ENCODE results near the gene ZNF689. TPM values are rescaled to one million over a fixed set of nuclear protein-coding genes. Genes with fewer than 3 reads are reported as not detected.

Gene ZNF689
- total and polyA plus RNA-seq, 2 of the 13 experiments (the other 11 are each of a cell fraction or from before 2014, with no cell fraction given) = 9.7 to 19.5 TPM

DNA sequence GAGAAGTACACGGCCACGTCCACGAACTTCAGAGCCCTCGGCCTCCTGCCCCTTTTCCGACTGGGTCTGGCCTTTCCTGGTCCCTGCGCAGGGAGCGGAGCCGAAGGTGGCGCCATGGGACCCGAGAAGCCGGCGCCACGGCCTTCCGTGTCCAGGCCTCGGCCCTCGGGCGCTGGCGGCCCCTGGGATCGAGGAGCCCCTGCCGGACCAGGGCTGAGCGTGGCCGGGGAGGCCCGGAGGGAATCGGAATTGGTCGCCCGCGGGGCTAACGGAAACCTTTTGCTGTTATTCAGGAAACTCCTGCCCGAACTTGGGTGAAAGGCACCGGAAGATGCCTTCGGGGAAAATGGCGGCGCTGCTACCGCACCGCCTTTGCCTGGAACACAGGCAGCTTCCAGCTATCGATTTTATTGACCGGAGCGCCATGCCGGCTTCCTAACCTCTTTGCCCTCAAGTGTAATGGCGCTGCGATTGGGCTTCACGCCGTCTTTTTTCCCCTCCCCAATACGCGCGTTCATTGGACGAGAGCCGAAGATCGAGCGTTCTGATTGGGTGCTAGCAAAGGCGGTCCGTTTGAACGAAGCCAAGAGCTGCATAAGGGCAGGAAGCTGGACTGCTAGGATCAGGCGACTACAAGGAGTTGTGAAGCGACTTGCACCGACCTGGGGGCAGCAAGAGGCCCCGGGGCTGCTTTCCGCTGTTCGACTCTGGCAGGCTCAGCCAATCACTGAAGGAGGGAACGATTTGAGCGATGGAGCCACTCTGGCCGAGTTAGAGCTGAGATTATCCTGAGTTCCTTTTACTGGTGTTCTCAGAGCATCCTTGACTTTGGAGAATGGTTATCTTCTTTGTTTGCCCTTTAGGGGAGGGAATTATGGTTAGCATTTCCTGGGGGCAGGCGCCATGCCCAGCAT is at the start of gene ZNF689 (continued):
- TF ChIP-seq SKIL (CRISPR knock-in tag; IDR thresholded peaks at IDR 0.05; ENCODE audit: borderline replicate concordance) (no peak; the same call in 1 of the 2 replicates), DNMT1 (CRISPR knock-in tag; IDR thresholded peaks at IDR 0.05) (0 out of 2 replicates have a peak, but pooled peaks have one; percentile 23), ZMAT5 (CRISPR knock-in tag; IDR thresholded peaks at IDR 0.05; ENCODE audit: borderline replicate concordance, low read depth) (no peak), ZNF33B (CRISPR knock-in tag; IDR thresholded peaks at IDR 0.05) (peak; percentile 96), ZSCAN31 (CRISPR knock-in tag; IDR thresholded peaks at IDR 0.05; ENCODE audit: low read depth) (peak; percentile 79), ZZZ3 (CRISPR knock-in tag; IDR thresholded peaks at IDR 0.05; ENCODE audit: borderline replicate concordance) (0 out of 2 replicates have a peak, but pooled peaks have one; percentile 86), SP140L (CRISPR knock-in tag; IDR thresholded peaks at IDR 0.05; ENCODE audit: borderline replicate concordance) (peak; percentile 82; the same call in 1 of the 2 replicates), JUNB (CRISPR knock-in tag; IDR thresholded peaks at IDR 0.05; ENCODE audit: borderline replicate concordance) (no peak), NONO (IDR thresholded peaks at IDR 0.05) (no peak), NONO (CRISPR knock-in tag; conservative IDR thresholded peaks at IDR 0.05) (peak; percentile 94), CBX2 (IDR thresholded peaks at IDR 0.05; ENCODE audit: low read depth, low read length) (no peak), CBX2 (CRISPR knock-in tag; IDR thresholded peaks at IDR 0.05; ENCODE audit: low read depth) (no peak; the same call in 1 of the 2 replicates), TSC22D2 (CRISPR knock-in tag; IDR thresholded peaks at IDR 0.05; ENCODE audit: borderline replicate concordance) (peak; percentile 90; the same call in 1 of the 2 replicates), ZUFSP (CRISPR knock-in tag; IDR thresholded peaks at IDR 0.05; ENCODE audit: borderline replicate concordance) (no peak), SETDB1 (CRISPR knock-in tag; IDR thresholded peaks at IDR 0.05; ENCODE audit: borderline replicate concordance) (no peak), ZNF772 (CRISPR knock-in tag; IDR thresholded peaks at IDR 0.05) (no peak; the same call in 1 of the 2 replicates), HOXA9 (CRISPR knock-in tag; IDR thresholded peaks at IDR 0.05; ENCODE audit: borderline replicate concordance) (peak; percentile 80), ZNF597 (CRISPR knock-in tag; IDR thresholded peaks at IDR 0.05) (no peak), ZNF841 (CRISPR knock-in tag; IDR thresholded peaks at IDR 0.05; ENCODE audit: borderline replicate concordance) (no peak)
- TF ChIP-seq, protein P1, sequence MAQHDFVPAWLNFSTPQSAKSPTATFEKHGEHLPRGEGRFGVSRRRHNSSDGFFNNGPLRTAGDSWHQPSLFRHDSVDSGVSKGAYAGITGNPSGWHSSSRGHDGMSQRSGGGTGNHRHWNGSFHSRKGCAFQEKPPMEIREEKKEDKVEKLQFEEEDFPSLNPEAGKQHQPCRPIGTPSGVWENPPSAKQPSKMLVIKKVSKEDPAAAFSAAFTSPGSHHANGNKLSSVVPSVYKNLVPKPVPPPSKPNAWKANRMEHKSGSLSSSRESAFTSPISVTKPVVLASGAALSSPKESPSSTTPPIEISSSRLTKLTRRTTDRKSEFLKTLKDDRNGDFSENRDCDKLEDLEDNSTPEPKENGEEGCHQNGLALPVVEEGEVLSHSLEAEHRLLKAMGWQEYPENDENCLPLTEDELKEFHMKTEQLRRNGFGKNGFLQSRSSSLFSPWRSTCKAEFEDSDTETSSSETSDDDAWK (CRISPR knock-in tag; IDR thresholded peaks at IDR 0.05) = no peak

All from HepG2 (cell line).